PC-3 (cell line): Measurements from ENCODE around the gene WDR6. TPM values are rescaled to one million over a fixed set of nuclear protein-coding genes. Genes with fewer than 3 reads are reported as not detected.

Experiments used
- ATAC-seq: fragments of 200-7000 bp; cut with Tn5 transposase; 2 replicates; pipeline ENCODE4 v1.9.1; 2020; ENCODE audit warnings: mild to moderate bottlenecking, moderate library complexity
- BruUV-seq: library from RNA; stranded (reverse); fragments of 400-500 nt; replicated peaks from 2 replicates; lab custom pipeline; 2021; lab: Mats Ljungman, UMichigan
- CTCF ChIA-PET: fragments of 300-600 bp; sonication (Branson Sonifier 250); formaldehyde crosslinking; loops from one replicate; lab custom pipeline; 2022; ENCODE audit warnings: antibody characterized with exemption; lab: Charles Lee
- POLR2A ChIA-PET: fragments of 300-600 bp; sonication (Branson Sonifier 250); formaldehyde crosslinking; loops from one replicate; lab custom pipeline; 2022; ENCODE audit warnings: antibody characterized with exemption; ENCODE audit not compliant: unreplicated experiment; lab: Charles Lee
- DNase-seq: peaks from one replicate; pipeline ENCODE4 v3.0.0-alpha.2; 2015
- H2AFZ ChIP-seq: fragments of 300-600 bp; sonication (generic); 2 replicates; pipeline ENCODE4 v1.6.0; 2016; ENCODE audit warnings: antibody characterized with exemption, low read length
- H3F3A ChIP-seq: fragments of 300-600 bp; sonication (generic); one replicate; pipeline ENCODE4 v1.6.0; 2017; ENCODE audit warnings: antibody characterized with exemption, low read length, control low read depth, mild to moderate bottlenecking; ENCODE audit not compliant: unreplicated experiment
- H3K27ac ChIP-seq: fragments of 300-600 bp; sonication (generic); 2 replicates; pipeline ENCODE4 v1.5.1; 2016; ENCODE audit warnings: mild to moderate bottlenecking, low read length
- H3K27me3 ChIP-seq: fragments of 300-600 bp; sonication (generic); 2 replicates; pipeline ENCODE4 v1.6.1; 2016; ENCODE audit warnings: low read length, mixed read lengths
- H3K36me3 ChIP-seq: fragments of 300-600 bp; sonication (generic); 2 replicates; pipeline ENCODE4 v1.6.1; 2016; ENCODE audit warnings: low read depth, mixed run types, low read length, mixed read lengths
- H3K4me1 ChIP-seq: fragments of 300-600 bp; sonication (generic); 2 replicates; pipeline ENCODE4 v1.5.1; 2016; ENCODE audit warnings: low read length; ENCODE audit not compliant: insufficient read depth
- H3K4me2 ChIP-seq: fragments of 300-600 bp; sonication (generic); 2 replicates; pipeline ENCODE4 v1.6.0; 2016; ENCODE audit warnings: low read length
- H3K4me3 ChIP-seq: fragments of 300-600 bp; sonication (generic); 2 replicates; pipeline ENCODE4 v1.5.1; 2016; ENCODE audit warnings: mild to moderate bottlenecking, low read length, mixed read lengths
- H3K79me2 ChIP-seq: fragments of 300-600 bp; sonication (generic); 2 replicates; pipeline ENCODE4 v1.6.1; 2017; ENCODE audit warnings: low read length, mixed read lengths
- H3K9ac ChIP-seq: fragments of 300-600 bp; sonication (generic); 2 replicates; pipeline ENCODE4 v1.6.0; 2016; ENCODE audit warnings: mild to moderate bottlenecking, low read length
- H3K9me2 ChIP-seq: fragments of 300-600 bp; sonication (generic); replicated peaks from 2 replicates; pipeline ENCODE4 v1.6.1; 2016; ENCODE audit warnings: mixed run types, low read length, mixed read lengths
- H3K9me3 ChIP-seq: fragments of 300-600 bp; sonication (generic); 2 replicates; pipeline ENCODE4 v1.6.1; 2016; ENCODE audit warnings: low read length, mixed read lengths
- H4K20me1 ChIP-seq: fragments of 300-600 bp; sonication (generic); 2 replicates; pipeline ENCODE4 v1.6.1; 2016; ENCODE audit warnings: low read length, mixed read lengths
- CTCF ChIP-seq: fragments of 300-600 bp; sonication (generic); conservative IDR thresholded peaks from 2 replicates; pipeline ENCODE4 v1.5.1; 2017; ENCODE audit warnings: antibody characterized with exemption, low read depth, mild to moderate bottlenecking, low read length
- EZH2 ChIP-seq: fragments of 300-600 bp; sonication (generic); IDR thresholded peaks from one replicate; pipeline ENCODE4 v1.6.1; 2017; ENCODE audit warnings: antibody characterized with exemption, mild to moderate bottlenecking, low read length; ENCODE audit not compliant: unreplicated experiment
- EZH2phosphoT487 ChIP-seq: fragments of 300-600 bp; sonication (generic); IDR thresholded peaks from 2 replicates; pipeline ENCODE4 v1.6.1; 2018; ENCODE audit warnings: mild to moderate bottlenecking, antibody characterized with exemption, low read length, borderline replicate concordance
- intact Hi-C: fragments of 100-400 bp; cut with micrococcal nuclease; formaldehyde crosslinking; loops from 2 replicates; pipeline ENCODE4 v1.9.0; 2023
- total RNA-seq: library from RNA; depleted of rRNA; stranded (reverse); fragments of >200 nt; gene quantifications from 2 replicates; pipeline ENCODE4 v1.2.3, GENCODE V29; 2014

Gene WDR6
- total RNA-seq, 1 experiment from 2014 or later: 92.7 TPM

- Histone ChIP-seq H3K4me1 (peaks cover 44% of the 10 kb centered on the region), H3K27ac (no peak overlapping the region), H3K4me2 (peak overlapping the region; percentile 97), H3K27me3 (no peaks in the 10 kb centered on the region), H3K9me3 (no peaks in the 10 kb centered on the region), H2AFZ (no peak overlapping the region), H3K79me2 (peaks cover 58% of the 10 kb centered on the region), H3K36me3 (peaks cover 79% of the 10 kb centered on the region), H3K4me3 (peak overlapping the region; percentile 83), H3K9me2 (no peaks in the 10 kb centered on the region), H3K9ac (peak overlapping the region; percentile 96), H3F3A (peaks cover 10% of the 10 kb centered on the region), H4K20me1 (0 out of 2 replicates have a peak, but pooled peaks cover 13% of the 10 kb centered on the region)
- CTCF ChIA-PET: no interaction called here
- BruUV-seq: no TSS peak
- POLR2A ChIA-PET: interaction anchor here (0.5 kb wide), 1 partner anchor 726 kb away, joined by 3 read pairs; no protein-coding TSS in a partner anchor
- no peak for ATAC-seq
- DNase-seq: no peak
- TF ChIP-seq CTCF (no peak), EZH2 (no peak), EZH2phosphoT487 (no peak)
- intact Hi-C loops: no loop called here
Measured at GRCh38 chr3:49028298-49028672, 21.1 kb downstream of the WDR6 start.

- TSS peak; percentile 62 for BruUV-seq
- peak within 1 kb of the TSS; percentile 56 for H2AFZ ChIP-seq
Measured at GRCh38 chr3:49028673-49029562, 21.7 kb downstream of the WDR6 start, which contains the start of gene IMPDH2. IMPDH2 (minus strand) TSS chr3:49029398; CDS start chr3:49029350, 48 bp downstream.

More at GRCh38 chr3:49028673-49029562, 21.7 kb downstream of the WDR6 start, which contains the start of gene IMPDH2:
- Histone ChIP-seq H4K20me1 (0 out of 2 replicates have a peak, but pooled peaks cover 13% of the 10 kb centered on the region), H3K79me2 (peaks cover 53% of the 10 kb centered on the region), H3K4me2 (peak within 1 kb of the TSS; percentile 97), H3K36me3 (peaks cover 79% of the 10 kb centered on the region), H3F3A (peaks cover 10% of the 10 kb centered on the region), H3K9ac (peak within 1 kb of the TSS; percentile 96), H3K27ac (peak within 1 kb of the TSS; percentile 68), H3K9me3 (no peaks in the 10 kb centered on the region), H3K27me3 (no peaks in the 10 kb centered on the region), H3K9me2 (no peaks in the 10 kb centered on the region), H3K4me3 (peak within 1 kb of the TSS; percentile 83), H3K4me1 (peaks cover 39% of the 10 kb centered on the region)
- DNase-seq (peak; percentile 98), ATAC-seq (peak; percentile 89)
- CTCF ChIA-PET: no interaction called here
- intact Hi-C loops: no loop called here
- peak; percentile 22; the same call in 1 of the 2 replicates for TF ChIP-seq CTCF
- no peak for TF ChIP-seq EZH2phosphoT487
- POLR2A ChIA-PET: interaction anchor here (0.5 to 0.6 kb wide), 9 partner anchors 9 to 727 kb away, joined by 3 to 26 read pairs (median 3); partner anchors contain the start of gene WDR6
